ENCODE measurements around the gene KLHL14. TPM values are rescaled to one million over a fixed set of nuclear protein-coding genes. Genes with fewer than 3 reads are reported as not detected.
A peak's percentile ranks its signal among the peaks of the same experiment; 100 is the strongest.
"Not testable (repeated sequence)": the region's sequence is repeated elsewhere in the genome, so short reads cannot be mapped to it uniquely, and the experiment has no call there.

KLHL14 gene
- total RNA-seq, 1 donor from 2014 or later = 10.8 TPM

- no peak for DNase-seq (ENCODE audit: low read depth)
Observed at GRCh38 chr18:32722279-32722678, 50.5 kb downstream of the KLHL14 start.

DNA sequence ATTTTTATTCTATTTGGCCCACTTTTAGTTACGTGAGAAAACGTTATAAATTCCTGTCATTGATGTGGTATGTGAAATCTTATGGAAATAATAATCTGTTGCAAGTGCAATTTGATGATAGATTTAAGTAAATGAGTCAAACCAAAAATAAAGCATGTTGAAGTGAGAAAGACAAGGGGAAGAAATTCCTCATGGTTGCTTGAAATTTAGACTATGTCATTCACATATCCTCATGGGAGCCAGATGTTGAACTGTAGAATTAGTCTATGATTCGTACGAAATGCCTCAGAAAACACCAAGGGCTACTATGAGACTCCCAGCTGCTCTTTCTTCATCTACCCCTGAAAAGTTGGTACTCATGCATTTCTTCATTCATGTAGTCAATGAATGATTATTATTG is 55.7 kb downstream of the KLHL14 start:
- no peak for DNase-seq (ENCODE audit: low read depth)

GRCh38 chr18:32714571-32715148 is 58.2 kb downstream of the KLHL14 start:
- DNase-seq (ENCODE audit: low read depth) = peak; percentile 87

- DNase-seq (ENCODE audit: low read depth) = no peak
Observed at GRCh38 chr18:32712860-32713259, 60.0 kb downstream of the KLHL14 start.

DNA sequence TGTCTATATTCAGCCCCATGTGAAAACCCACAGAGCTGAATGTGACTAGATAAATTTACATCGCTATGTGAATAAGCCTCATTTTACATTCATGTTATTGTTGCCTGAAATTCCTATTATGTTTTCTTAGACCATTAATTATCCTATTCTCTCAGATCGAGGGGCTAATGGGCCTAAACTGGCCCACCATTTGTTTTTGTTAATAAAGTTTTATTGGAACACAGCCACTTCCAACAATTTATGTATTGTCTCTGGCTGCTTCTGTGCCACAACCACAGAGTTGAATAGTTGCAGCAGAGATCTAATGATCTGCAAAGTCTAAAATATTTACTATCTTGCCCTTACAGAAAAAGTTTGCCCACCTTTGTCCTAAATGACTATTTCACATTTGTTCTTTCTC is 61.0 kb downstream of the KLHL14 start:
- no peak for DNase-seq (ENCODE audit: low read depth)

- DNase-seq (ENCODE audit: low read depth) = no peak
Observed at GRCh38 chr18:32707586-32707985, 65.2 kb downstream of the KLHL14 start.

- peak; percentile 28 for DNase-seq (ENCODE audit: low read depth)
Observed at GRCh38 chr18:32707147-32707546, 65.7 kb downstream of the KLHL14 start.

DNA sequence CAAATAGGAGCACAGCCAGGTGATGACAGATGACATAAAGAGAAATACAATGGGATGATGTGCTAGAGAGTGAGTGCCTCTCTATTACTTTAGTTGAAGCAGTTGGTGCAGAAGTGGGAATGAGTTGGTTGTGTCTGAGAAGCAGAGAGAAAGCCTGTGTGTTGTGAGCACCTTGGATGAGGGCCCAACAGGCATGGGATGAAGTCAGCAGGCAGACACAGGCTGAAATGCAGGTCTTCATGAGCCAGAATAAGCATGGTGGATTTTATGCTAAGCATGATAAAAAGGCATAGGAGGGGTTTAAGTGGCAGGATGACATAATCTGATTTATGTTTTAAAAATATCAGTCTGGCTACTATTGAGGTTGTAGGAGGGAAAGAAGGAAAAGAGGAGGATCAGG is 71.5 kb downstream of the KLHL14 start:
- DNase-seq (ENCODE audit: low read depth) = no peak

DNA sequence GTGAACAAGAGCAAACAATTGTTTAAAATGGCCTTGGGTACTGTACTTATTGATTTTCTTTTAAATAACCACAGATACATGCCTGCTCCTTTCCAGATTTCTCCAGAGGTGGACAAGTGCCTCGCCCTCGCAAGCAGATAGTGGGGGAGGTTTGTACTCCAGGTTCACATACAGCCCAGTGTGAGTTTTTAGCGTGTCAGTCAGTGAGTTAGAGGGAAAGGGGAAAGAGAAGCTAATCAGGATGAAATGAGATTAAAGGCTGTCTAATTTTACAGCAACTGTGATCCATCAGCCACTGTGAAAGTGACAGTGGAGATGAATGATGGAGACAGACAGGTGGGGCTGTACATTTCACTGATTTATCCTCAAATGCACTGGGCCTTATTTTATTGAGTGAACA is 74.7 kb downstream of the KLHL14 start:
- no peak for DNase-seq (ENCODE audit: low read depth)

GRCh38 chr18:32696376-32696775 is 76.4 kb downstream of the KLHL14 start:
- peak; percentile 31 for DNase-seq (ENCODE audit: low read depth)

GRCh38 chr18:32695534-32695933 is 77.3 kb downstream of the KLHL14 start:
- peak; percentile 40 for DNase-seq (ENCODE audit: low read depth)

DNA sequence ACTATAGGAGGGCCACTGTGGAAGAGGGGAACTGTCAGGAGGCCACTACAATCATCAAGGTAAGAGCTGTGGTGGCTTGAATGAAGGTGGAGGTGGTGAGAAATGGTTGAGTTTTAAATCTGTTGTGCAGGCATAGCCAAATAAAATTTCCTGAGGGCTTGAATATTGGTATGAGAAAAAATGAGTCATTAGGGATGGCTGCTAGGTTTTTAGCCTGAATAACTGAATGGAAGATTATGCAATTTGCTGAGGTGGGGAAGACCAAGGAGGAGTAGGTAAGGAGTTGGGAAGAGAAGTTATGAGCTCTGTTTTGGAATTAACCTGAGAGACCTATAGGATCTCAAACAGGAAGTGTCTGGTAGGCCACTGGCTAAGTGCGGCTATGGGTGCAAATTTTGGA is 84.0 kb downstream of the KLHL14 start:
- peak; percentile 68 for DNase-seq (ENCODE audit: low read depth)

DNA sequence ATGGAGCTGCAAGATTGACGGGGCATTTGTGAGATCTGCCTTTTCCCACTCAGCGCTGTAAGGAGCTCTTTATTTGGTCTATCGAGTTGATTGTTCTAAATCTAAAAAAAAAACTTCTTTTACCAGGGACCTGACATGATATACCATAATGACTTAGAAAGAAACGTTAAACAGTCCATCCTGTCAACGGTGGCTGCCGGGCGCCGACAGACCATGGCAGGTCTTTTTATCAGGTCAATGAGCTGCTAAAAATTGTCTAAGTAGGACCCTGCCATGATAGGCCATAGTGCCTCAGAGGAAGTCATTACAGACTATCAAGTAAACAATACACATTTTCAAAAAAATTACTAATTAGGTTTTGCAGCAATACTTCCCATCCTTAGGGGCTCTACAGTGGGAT is 87.9 kb downstream of the KLHL14 start:
- no peak for DNase-seq (ENCODE audit: low read depth)

- DNase-seq (ENCODE audit: low read depth) = no peak
Observed at GRCh38 chr18:32684096-32684495, 88.7 kb downstream of the KLHL14 start.

DNA sequence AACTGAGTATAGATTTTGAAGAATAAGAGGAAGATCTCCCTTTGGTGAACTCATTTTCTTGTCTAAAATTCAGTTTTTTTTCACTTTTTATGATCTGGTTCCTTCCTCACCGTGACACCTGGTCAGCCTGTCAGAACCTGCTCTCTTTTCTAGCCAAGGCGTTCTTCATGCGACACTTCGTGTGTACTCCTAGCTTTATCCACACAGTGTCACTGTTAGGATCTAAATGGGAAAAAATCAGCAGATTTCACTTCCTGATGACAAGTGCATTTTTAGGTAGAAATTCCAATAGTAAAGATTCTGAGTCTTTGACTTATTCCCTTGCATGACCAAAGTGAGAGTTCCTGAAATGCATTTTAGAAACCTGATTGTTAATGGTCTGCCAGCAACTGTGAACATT is 89.8 kb downstream of the KLHL14 start:
- DNase-seq (ENCODE audit: low read depth) = no peak

DNA sequence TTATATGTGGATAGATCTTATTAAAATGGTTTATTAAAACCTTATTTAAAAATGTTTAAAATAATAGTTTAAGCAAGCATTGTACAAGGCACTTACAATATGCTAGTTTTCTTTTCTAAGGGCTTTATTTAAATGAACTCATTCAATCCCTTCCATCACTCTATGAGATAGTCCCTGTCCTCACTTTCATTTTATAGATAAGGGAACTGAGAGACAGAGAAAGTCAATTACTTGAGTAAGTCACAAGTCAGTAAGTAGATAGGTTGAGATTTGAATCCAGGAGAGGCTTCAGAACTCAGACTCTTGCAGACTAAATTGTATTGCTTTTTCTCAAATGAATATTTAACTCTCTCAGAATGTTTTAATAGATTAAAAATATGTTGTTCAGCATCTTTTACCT is 95.2 kb downstream of the KLHL14 start:
- no peak for DNase-seq (ENCODE audit: low read depth)

- DNase-seq (ENCODE audit: low read depth) = peak; percentile 55
Observed at GRCh38 chr18:32674491-32674890, 98.3 kb downstream of the KLHL14 start.

DNA sequence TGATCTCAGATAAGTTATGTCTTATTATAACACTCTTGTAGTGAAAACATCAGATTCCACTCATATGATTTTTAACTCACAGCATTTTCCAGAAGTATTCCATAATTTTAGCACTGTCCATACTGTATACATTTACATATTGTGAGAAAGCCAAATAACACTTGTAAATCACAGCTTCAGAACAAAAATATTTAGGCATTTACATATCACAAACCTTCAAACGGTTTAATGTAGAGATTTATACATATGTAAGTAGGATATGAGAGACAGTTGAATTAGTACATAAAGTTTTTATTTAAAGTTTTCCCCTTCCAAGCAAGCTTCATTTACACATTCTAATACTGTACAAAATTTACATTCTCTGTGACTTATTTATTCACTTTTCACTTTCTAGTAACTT is 100.4 kb downstream of the KLHL14 start:
- no peak for DNase-seq (ENCODE audit: low read depth)

DNA sequence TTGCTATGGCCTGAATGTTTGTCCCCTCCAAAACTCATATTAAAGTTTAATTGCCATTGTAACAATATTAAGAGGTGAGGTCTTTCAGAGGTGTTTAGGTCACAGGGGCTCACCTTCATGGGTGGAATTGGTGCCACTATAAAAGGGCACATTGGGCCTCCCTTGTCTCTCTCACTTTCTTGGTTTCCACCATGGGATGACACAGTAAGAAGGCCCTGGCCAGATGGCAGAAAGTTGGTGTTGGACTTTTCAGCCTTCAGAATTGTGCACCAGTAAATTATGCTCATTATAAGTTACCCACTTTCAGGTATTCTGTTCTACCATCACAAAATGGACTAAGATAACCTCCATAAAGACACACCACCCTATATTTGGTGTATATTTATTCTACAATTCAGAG is 102.1 kb downstream of the KLHL14 start:
- DNase-seq (ENCODE audit: low read depth) = no peak

- no peak for DNase-seq (ENCODE audit: low read depth)
Observed at GRCh38 chr18:32669549-32670165, 103.2 kb downstream of the KLHL14 start.

DNA sequence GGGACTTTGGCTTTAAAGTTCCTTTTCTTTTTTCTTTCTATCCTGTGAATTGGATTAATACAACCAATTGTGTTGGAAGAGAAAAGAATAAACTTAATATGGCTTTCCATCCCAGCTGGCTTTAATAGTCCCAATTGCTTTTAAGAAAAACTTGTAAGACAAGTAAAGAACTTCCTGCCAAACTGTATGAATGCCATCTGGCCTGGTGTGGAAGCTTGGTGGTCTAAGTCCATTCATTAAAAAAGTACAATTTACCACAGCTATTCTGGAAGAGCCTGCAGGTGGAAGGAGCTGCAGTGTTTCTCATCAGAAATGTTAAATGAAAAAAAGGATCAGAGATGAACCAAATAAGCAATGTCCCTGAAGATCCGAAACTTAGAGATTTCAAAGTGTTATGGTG is 103.9 kb downstream of the KLHL14 start:
- no peak for DNase-seq (ENCODE audit: low read depth)

- peak; percentile 97 for DNase-seq (ENCODE audit: low read depth)
Observed at GRCh38 chr18:32661486-32662299, 111.1 kb downstream of the KLHL14 start.

DNA sequence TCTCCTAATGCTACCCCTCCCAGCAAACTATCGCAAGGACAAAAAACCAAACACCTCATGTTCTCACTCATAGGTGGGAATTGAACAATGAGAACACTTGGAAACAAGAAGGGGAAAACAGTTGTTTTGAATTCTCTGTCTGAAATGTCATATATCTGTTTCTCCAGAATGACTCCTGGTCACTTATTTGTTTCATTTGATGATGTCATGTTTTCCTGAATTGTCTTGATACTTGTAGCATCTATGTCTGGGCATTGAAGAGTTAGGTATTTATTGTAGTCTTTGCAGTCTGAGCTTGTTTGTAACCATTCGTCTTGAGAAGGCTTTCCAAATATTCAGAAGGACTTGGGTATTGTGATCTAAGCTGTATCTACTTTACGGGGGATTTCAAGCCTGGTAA is 118.3 kb downstream of the KLHL14 start:
- not testable (repeated sequence) for DNase-seq (ENCODE audit: low read depth)
